WTC11 (cell line): ENCODE measurements around the gene CLK2. TPM values are rescaled to one million over a fixed set of nuclear protein-coding genes. Genes with fewer than 3 reads are reported as not detected.
A peak's percentile ranks its signal among the peaks of the same experiment; 100 is the strongest.

ENCODE experiments used
- ATAC-seq: fragments of 200-7000 bp; cut with Tn5 transposase; 2 replicates; pipeline ENCODE4 v1.10.0; 2021; ENCODE audit warnings: mild to moderate bottlenecking, moderate library complexity
- CTCF ChIA-PET: fragments of 300-600 bp; sonication (Branson Sonifier 250); formaldehyde crosslinking; loops from one replicate; lab custom pipeline; 2021; ENCODE audit warnings: antibody characterized with exemption; lab: Charles Lee
- POLR2A ChIA-PET: fragments of 350-600 bp; sonication (Branson Sonifier 250); formaldehyde crosslinking; loops from one replicate; lab custom pipeline; 2021; ENCODE audit warnings: antibody characterized with exemption; lab: Charles Lee
- DNase-seq: peaks from one replicate; pipeline ENCODE4 v3.0.0; 2021; ENCODE audit warnings: low spot score
- H3K27ac Mint-ChIP-seq: 2 replicates; pipeline ENCODE4 v1.8.0; 2021; ENCODE audit warnings: mixed read lengths
- H3K27me3 Mint-ChIP-seq: 2 replicates; pipeline ENCODE4 v1.8.0; 2021; ENCODE audit warnings: low read depth, mild to moderate bottlenecking, moderate library complexity, mixed read lengths
- H3K36me3 Mint-ChIP-seq: 2 replicates; pipeline ENCODE4 v1.8.0; 2021; ENCODE audit warnings: mixed read lengths
- H3K4me1 Mint-ChIP-seq: 2 replicates; pipeline ENCODE4 v1.8.0; 2022; ENCODE audit warnings: mixed read lengths
- H3K4me3 Mint-ChIP-seq: 2 replicates; pipeline ENCODE4 v1.8.0; 2021; ENCODE audit warnings: mild to moderate bottlenecking, moderate library complexity, mixed read lengths
- H3K9me3 Mint-ChIP-seq: 2 replicates; pipeline ENCODE4 v1.8.0; 2021; ENCODE audit warnings: mixed read lengths
- CREB1 ChIP-seq: sonication (generic); formaldehyde crosslinking; IDR thresholded peaks from 2 replicates; pipeline ENCODE4 v1.8.0; 2023; ENCODE audit warnings: mild to moderate bottlenecking, missing genetic modification reagents
- FOXK1 ChIP-seq: sonication (generic); formaldehyde crosslinking; IDR thresholded peaks from 2 replicates; pipeline ENCODE4 v1.8.0; 2022; ENCODE audit warnings: mild to moderate bottlenecking, moderate library complexity, missing genetic modification reagents
- GABPB1 ChIP-seq: sonication (generic); formaldehyde crosslinking; IDR thresholded peaks from 2 replicates; pipeline ENCODE4 v1.8.1; 2023; ENCODE audit warnings: mild to moderate bottlenecking, missing genetic modification reagents
- GTF2I ChIP-seq: fragments of 250-450 bp; sonication (Bioruptor Pico); conservative IDR thresholded peaks from 2 replicates; pipeline ENCODE4 v1.4.0; 2021; ENCODE audit warnings: mild to moderate bottlenecking
- IRF1 ChIP-seq: sonication (generic); formaldehyde crosslinking; IDR thresholded peaks from 2 replicates; pipeline ENCODE4 v1.8.0; 2023; ENCODE audit warnings: missing genetic modification reagents
- IRF2 ChIP-seq: sonication (generic); formaldehyde crosslinking; IDR thresholded peaks from 2 replicates; pipeline ENCODE4 v1.8.0; 2022; ENCODE audit warnings: low read depth, missing genetic modification reagents, borderline replicate concordance
- JAZF1 ChIP-seq: fragments of 250-450 bp; sonication (Bioruptor Pico); IDR thresholded peaks from 2 replicates; pipeline ENCODE4 v1.9.0; 2021; ENCODE audit warnings: moderate library complexity, mild to moderate bottlenecking, inconsistent platforms
- JUN ChIP-seq: sonication (generic); formaldehyde crosslinking; IDR thresholded peaks from 2 replicates; pipeline ENCODE4 v1.8.0; 2023; ENCODE audit warnings: mild to moderate bottlenecking, missing genetic modification reagents
- MYBL2 ChIP-seq: sonication (generic); formaldehyde crosslinking; IDR thresholded peaks from 2 replicates; pipeline ENCODE4 v1.8.1; 2023; ENCODE audit warnings: mild to moderate bottlenecking, moderate library complexity, missing genetic modification reagents
- OVOL2 ChIP-seq: fragments of 250-450 bp; sonication (Bioruptor Pico); IDR thresholded peaks from 2 replicates; pipeline ENCODE4 v1.9.0; 2021; ENCODE audit warnings: mild to moderate bottlenecking, borderline replicate concordance
- PRRX2 ChIP-seq: fragments of 250-450 bp; sonication (Bioruptor Pico); IDR thresholded peaks from 2 replicates; pipeline ENCODE4 v1.8.0; 2021; ENCODE audit warnings: mild to moderate bottlenecking
- RELA ChIP-seq: sonication (generic); formaldehyde crosslinking; IDR thresholded peaks from 2 replicates; pipeline ENCODE4 v1.8.1; 2022; ENCODE audit warnings: missing genetic modification reagents, mild to moderate bottlenecking, borderline replicate concordance
- SP1 ChIP-seq: sonication (generic); formaldehyde crosslinking; conservative IDR thresholded peaks from 2 replicates; pipeline ENCODE4 v1.8.1; 2022; ENCODE audit warnings: missing genetic modification reagents
- TCF7 ChIP-seq: sonication (generic); formaldehyde crosslinking; IDR thresholded peaks from 2 replicates; pipeline ENCODE4 v1.8.0; 2022; ENCODE audit warnings: mild to moderate bottlenecking, low read depth, missing genetic modification reagents, moderate library complexity
- TEAD1 ChIP-seq: sonication (generic); formaldehyde crosslinking; IDR thresholded peaks from 2 replicates; pipeline ENCODE4 v1.8.0; 2022; ENCODE audit warnings: mild to moderate bottlenecking, missing genetic modification reagents
- TEAD4 ChIP-seq: sonication (generic); formaldehyde crosslinking; IDR thresholded peaks from 2 replicates; pipeline ENCODE4 v1.8.0; 2022; ENCODE audit warnings: mild to moderate bottlenecking, missing genetic modification reagents
- USF1 ChIP-seq: sonication (generic); formaldehyde crosslinking; IDR thresholded peaks from 2 replicates; pipeline ENCODE4 v1.8.0; 2022; ENCODE audit warnings: mild to moderate bottlenecking, missing genetic modification reagents
- ZNF138 ChIP-seq: sonication (generic); formaldehyde crosslinking; conservative IDR thresholded peaks from 2 replicates; pipeline ENCODE4 v1.8.1; 2022; ENCODE audit warnings: mild to moderate bottlenecking, moderate library complexity, missing genetic modification reagents
- ZNF219 ChIP-seq: sonication (generic); formaldehyde crosslinking; IDR thresholded peaks from 2 replicates; pipeline ENCODE4 v1.8.0; 2023; ENCODE audit warnings: missing genetic modification reagents, mild to moderate bottlenecking, borderline replicate concordance
- ZNF317 ChIP-seq: sonication (generic); formaldehyde crosslinking; IDR thresholded peaks from 2 replicates; pipeline ENCODE4 v1.8.1; 2023; ENCODE audit warnings: low read depth, mild to moderate bottlenecking, moderate library complexity, missing genetic modification reagents, borderline replicate concordance
- ZNF396 ChIP-seq: fragments of 250-450 bp; sonication (Bioruptor Pico); IDR thresholded peaks from 2 replicates; pipeline ENCODE4 v1.8.0; 2021; ENCODE audit warnings: mild to moderate bottlenecking, moderate library complexity, borderline replicate concordance
- total RNA-seq: library from RNA; stranded (reverse); gene quantifications from 3 replicates; pipeline ENCODE4 v1.2.3, GENCODE V29; 2021
- TF ChIP-seq, protein P1 (sequence below): sonication (generic); formaldehyde crosslinking; IDR thresholded peaks from 2 replicates; pipeline ENCODE4 v1.8.1; 2022; ENCODE audit warnings: low read depth, mild to moderate bottlenecking, moderate library complexity, missing genetic modification reagents, borderline replicate concordance
- TF ChIP-seq, protein P2 (sequence below): sonication (generic); formaldehyde crosslinking; IDR thresholded peaks from 2 replicates; pipeline ENCODE4 v1.8.1; 2022; ENCODE audit warnings: mild to moderate bottlenecking, missing genetic modification reagents, moderate library complexity, borderline replicate concordance
- TF ChIP-seq, protein P3 (sequence below): sonication (generic); formaldehyde crosslinking; IDR thresholded peaks from 2 replicates; pipeline ENCODE4 v1.8.0; 2023; ENCODE audit warnings: mild to moderate bottlenecking, missing genetic modification reagents
- TF ChIP-seq, protein P4 (sequence below): sonication (generic); formaldehyde crosslinking; IDR thresholded peaks from 2 replicates; pipeline ENCODE4 v1.8.0; 2022; ENCODE audit warnings: mild to moderate bottlenecking, missing genetic modification reagents
- TF ChIP-seq, protein P5 (sequence below): sonication (generic); formaldehyde crosslinking; IDR thresholded peaks from 2 replicates; pipeline ENCODE4 v1.8.0; 2022; ENCODE audit warnings: mild to moderate bottlenecking, missing genetic modification reagents
- TF ChIP-seq, protein P6 (sequence below): sonication (generic); formaldehyde crosslinking; IDR thresholded peaks from 2 replicates; pipeline ENCODE4 v1.8.1; 2022; ENCODE audit warnings: low read depth, missing genetic modification reagents, borderline replicate concordance

Gene CLK2
- total RNA-seq, 1 experiment from 2014 or later, result 74.4 TPM

DNA sequence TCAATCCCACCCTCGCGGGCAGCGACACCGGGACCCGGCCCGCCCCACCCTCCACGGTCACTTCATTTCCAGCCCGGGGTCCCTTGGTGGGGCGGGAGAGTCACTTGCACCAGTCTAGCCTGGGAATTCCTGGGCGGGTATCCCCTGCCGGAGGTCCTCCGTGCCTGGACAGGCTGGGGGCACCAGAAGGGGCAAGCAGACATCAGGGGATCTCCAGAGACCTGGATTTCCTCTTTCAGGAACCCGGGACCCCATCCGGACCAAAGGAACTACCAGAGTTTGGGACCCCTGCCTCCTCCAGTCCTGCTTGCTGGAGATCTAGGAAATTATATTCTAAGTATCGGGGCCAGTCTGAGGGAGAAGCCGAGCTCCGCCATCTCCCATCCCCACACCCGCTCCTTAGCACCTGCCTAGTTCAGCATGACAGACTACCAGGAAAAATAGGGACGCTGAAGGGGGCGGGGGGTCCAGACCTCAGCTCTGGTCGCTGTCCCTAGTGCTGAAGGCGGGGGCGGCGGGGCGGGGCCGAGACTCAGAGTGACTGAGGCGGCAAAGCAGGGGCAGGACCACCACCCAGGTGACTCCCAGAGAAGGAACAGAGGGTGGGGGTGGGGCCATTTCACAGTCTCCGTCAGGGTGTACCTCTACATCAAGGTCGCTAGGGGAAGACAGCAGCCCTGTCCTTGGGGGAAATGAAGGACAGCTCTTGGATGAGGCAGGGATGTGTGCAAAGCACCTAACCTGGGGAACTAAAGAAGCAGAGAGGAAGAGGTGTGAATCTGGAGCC lies 4.8 kb upstream of the CLK2 start:
- H3K4me1 Mint-ChIP-seq, result peaks cover 26% of the 10 kb centered on the region
- H3K9me3 Mint-ChIP-seq, result no peaks in the 10 kb centered on the region
- H3K27ac Mint-ChIP-seq, result peak overlapping the region; percentile 48; the same call in 1 of the 2 replicates
- H3K27me3 Mint-ChIP-seq, result peaks cover 18% of the 10 kb centered on the region
- peak overlapping the region; percentile 68 for H3K4me3 Mint-ChIP-seq
- CTCF ChIA-PET, result interaction anchor here (0.5 to 4.0 kb wide), 22 partner anchors 10 to 1212 kb away, joined by 3 to 75 read pairs (median 5); partner anchors contain the start of genes ENTREP3, FDPS, PKLR and RUSC1
- POLR2A ChIA-PET, result interaction anchor here (1.0 to 1.2 kb wide), 2 partner anchors 43 to 45 kb away, joined by 3 to 9 read pairs; partner anchors contain the start of gene RUSC1
- peaks cover 7% of the 10 kb centered on the region; the same call in 1 of the 2 replicates for H3K36me3 Mint-ChIP-seq
- peak; percentile 76 for ATAC-seq
- DNase-seq, result peak; percentile 98
- TF ChIP-seq MYBL2 (CRISPR knock-in tag) (no peak), TEAD1 (CRISPR knock-in tag) (peak; percentile 81; the same call in 1 of the 2 replicates), ZNF396 (no peak), RELA (CRISPR knock-in tag) (no peak), ZNF219 (CRISPR knock-in tag) (no peak), USF1 (CRISPR knock-in tag) (peak; percentile 59; the same call in 1 of the 2 replicates), IRF2 (CRISPR knock-in tag) (no peak), TCF7 (CRISPR knock-in tag) (no peak), OVOL2 (no peak), TEAD4 (CRISPR knock-in tag) (no peak; the same call in 1 of the 2 replicates), CREB1 (CRISPR knock-in tag) (no peak), GABPB1 (CRISPR knock-in tag) (no peak), ZNF317 (CRISPR knock-in tag) (no peak), JAZF1 (no peak), ZNF138 (no peak), SP1 (peak; percentile 63; the same call in 1 of the 2 replicates), PRRX2 (CRISPR knock-in tag) (no peak), JUN (CRISPR knock-in tag) (no peak), FOXK1 (CRISPR knock-in tag) (peak; percentile 85; the same call in 1 of the 2 replicates), GTF2I (CRISPR knock-in tag) (no peak), IRF1 (no peak)
- TF ChIP-seq, protein P1, sequence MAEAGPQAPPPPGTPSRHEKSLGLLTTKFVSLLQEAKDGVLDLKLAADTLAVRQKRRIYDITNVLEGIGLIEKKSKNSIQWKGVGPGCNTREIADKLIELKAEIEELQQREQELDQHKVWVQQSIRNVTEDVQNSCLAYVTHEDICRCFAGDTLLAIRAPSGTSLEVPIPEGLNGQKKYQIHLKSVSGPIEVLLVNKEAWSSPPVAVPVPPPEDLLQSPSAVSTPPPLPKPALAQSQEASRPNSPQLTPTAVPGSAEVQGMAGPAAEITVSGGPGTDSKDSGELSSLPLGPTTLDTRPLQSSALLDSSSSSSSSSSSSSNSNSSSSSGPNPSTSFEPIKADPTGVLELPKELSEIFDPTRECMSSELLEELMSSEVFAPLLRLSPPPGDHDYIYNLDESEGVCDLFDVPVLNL (CRISPR knock-in tag), result no peak
- TF ChIP-seq, protein P2, sequence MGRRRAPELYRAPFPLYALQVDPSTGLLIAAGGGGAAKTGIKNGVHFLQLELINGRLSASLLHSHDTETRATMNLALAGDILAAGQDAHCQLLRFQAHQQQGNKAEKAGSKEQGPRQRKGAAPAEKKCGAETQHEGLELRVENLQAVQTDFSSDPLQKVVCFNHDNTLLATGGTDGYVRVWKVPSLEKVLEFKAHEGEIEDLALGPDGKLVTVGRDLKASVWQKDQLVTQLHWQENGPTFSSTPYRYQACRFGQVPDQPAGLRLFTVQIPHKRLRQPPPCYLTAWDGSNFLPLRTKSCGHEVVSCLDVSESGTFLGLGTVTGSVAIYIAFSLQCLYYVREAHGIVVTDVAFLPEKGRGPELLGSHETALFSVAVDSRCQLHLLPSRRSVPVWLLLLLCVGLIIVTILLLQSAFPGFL (CRISPR knock-in tag), result no peak
- TF ChIP-seq, protein P3, sequence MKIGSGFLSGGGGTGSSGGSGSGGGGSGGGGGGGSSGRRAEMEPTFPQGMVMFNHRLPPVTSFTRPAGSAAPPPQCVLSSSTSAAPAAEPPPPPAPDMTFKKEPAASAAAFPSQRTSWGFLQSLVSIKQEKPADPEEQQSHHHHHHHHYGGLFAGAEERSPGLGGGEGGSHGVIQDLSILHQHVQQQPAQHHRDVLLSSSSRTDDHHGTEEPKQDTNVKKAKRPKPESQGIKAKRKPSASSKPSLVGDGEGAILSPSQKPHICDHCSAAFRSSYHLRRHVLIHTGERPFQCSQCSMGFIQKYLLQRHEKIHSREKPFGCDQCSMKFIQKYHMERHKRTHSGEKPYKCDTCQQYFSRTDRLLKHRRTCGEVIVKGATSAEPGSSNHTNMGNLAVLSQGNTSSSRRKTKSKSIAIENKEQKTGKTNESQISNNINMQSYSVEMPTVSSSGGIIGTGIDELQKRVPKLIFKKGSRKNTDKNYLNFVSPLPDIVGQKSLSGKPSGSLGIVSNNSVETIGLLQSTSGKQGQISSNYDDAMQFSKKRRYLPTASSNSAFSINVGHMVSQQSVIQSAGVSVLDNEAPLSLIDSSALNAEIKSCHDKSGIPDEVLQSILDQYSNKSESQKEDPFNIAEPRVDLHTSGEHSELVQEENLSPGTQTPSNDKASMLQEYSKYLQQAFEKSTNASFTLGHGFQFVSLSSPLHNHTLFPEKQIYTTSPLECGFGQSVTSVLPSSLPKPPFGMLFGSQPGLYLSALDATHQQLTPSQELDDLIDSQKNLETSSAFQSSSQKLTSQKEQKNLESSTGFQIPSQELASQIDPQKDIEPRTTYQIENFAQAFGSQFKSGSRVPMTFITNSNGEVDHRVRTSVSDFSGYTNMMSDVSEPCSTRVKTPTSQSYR (CRISPR knock-in tag), result peak; percentile 82; the same call in 1 of the 2 replicates
- TF ChIP-seq, protein P4, sequence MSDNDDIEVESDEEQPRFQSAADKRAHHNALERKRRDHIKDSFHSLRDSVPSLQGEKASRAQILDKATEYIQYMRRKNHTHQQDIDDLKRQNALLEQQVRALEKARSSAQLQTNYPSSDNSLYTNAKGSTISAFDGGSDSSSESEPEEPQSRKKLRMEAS (CRISPR knock-in tag), result no peak
- TF ChIP-seq, protein P5, sequence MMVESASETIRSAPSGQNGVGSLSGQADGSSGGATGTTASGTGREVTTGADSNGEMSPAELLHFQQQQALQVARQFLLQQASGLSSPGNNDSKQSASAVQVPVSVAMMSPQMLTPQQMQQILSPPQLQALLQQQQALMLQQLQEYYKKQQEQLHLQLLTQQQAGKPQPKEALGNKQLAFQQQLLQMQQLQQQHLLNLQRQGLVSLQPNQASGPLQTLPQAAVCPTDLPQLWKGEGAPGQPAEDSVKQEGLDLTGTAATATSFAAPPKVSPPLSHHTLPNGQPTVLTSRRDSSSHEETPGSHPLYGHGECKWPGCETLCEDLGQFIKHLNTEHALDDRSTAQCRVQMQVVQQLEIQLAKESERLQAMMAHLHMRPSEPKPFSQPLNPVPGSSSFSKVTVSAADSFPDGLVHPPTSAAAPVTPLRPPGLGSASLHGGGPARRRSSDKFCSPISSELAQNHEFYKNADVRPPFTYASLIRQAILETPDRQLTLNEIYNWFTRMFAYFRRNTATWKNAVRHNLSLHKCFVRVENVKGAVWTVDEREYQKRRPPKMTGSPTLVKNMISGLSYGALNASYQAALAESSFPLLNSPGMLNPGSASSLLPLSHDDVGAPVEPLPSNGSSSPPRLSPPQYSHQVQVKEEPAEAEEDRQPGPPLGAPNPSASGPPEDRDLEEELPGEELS, result peak; percentile 53; the same call in 1 of the 2 replicates
- TF ChIP-seq, protein P6, sequence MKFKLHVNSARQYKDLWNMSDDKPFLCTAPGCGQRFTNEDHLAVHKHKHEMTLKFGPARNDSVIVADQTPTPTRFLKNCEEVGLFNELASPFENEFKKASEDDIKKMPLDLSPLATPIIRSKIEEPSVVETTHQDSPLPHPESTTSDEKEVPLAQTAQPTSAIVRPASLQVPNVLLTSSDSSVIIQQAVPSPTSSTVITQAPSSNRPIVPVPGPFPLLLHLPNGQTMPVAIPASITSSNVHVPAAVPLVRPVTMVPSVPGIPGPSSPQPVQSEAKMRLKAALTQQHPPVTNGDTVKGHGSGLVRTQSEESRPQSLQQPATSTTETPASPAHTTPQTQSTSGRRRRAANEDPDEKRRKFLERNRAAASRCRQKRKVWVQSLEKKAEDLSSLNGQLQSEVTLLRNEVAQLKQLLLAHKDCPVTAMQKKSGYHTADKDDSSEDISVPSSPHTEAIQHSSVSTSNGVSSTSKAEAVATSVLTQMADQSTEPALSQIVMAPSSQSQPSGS (CRISPR knock-in tag), result no peak
